HL-60 (cell line): ENCODE measurements around the gene PLA2R1.

ENCODE experiments used
- DNase-seq, 2 experiments: peaks; one replicate each; pipeline ENCODE4 v3.0.0-alpha.2; 2010 to 2020; ENCODE audit warnings: low read depth in 1 of 2, low spot score in 1 of 2
- H3K27ac ChIP-seq: fragments of 250-450 bp; sonication (Bioruptor Pico); replicated peaks from 2 replicates; pipeline ENCODE4 v1.5.1; 2020; ENCODE audit warnings: mild to moderate bottlenecking, moderate library complexity
- H3K27me3 ChIP-seq: fragments of 250-450 bp; sonication (Bioruptor Pico); 2 replicates; pipeline ENCODE4 v1.5.1; 2021; ENCODE audit warnings: mild to moderate bottlenecking, moderate library complexity; ENCODE audit not compliant: insufficient read depth, poor library complexity, severe bottlenecking
- H3K4me3 ChIP-seq: replicated peaks from 2 replicates; pipeline ENCODE4 v1.5.1; 2011; ENCODE audit warnings: mild to moderate bottlenecking, control low read depth, low read length; ENCODE audit not compliant: insufficient read depth
- GABPA ChIP-seq: IDR thresholded peaks from 2 replicates; pipeline ENCODE4 v1.6.1; 2012; ENCODE audit warnings: low read depth
- POLR2AphosphoS5 ChIP-seq: IDR thresholded peaks from 2 replicates; pipeline ENCODE4 v1.6.1; 2012; ENCODE audit warnings: low read depth
- SPI1 ChIP-seq: IDR thresholded peaks from 2 replicates; pipeline ENCODE4 v1.6.1; 2012; ENCODE audit warnings: low read depth, mild to moderate bottlenecking, borderline replicate concordance
- TF ChIP-seq, protein P1 (sequence below): IDR thresholded peaks from 2 replicates; pipeline ENCODE4 v1.6.1; 2012; ENCODE audit warnings: low read depth; ENCODE audit not compliant: insufficient replicate concordance
- TF ChIP-seq, protein P2 (sequence below): IDR thresholded peaks from one replicate; pipeline ENCODE4 v1.5.1; 2011; ENCODE audit warnings: low read length, control low read depth, inconsistent platforms; ENCODE audit not compliant: insufficient read depth

Gene PLA2R1

GRCh38 chr2:159933040-159933726 lies 129.2 kb downstream of the PLA2R1 start:
- no peak for DNase-seq
- no peak for TF ChIP-seq GABPA

GRCh38 chr2:159926695-159927094 lies 135.7 kb downstream of the PLA2R1 start:
- TF ChIP-seq SPI1 (no peak), GABPA (no peak), POLR2AphosphoS5 (no peak)
- TF ChIP-seq, protein P1, sequence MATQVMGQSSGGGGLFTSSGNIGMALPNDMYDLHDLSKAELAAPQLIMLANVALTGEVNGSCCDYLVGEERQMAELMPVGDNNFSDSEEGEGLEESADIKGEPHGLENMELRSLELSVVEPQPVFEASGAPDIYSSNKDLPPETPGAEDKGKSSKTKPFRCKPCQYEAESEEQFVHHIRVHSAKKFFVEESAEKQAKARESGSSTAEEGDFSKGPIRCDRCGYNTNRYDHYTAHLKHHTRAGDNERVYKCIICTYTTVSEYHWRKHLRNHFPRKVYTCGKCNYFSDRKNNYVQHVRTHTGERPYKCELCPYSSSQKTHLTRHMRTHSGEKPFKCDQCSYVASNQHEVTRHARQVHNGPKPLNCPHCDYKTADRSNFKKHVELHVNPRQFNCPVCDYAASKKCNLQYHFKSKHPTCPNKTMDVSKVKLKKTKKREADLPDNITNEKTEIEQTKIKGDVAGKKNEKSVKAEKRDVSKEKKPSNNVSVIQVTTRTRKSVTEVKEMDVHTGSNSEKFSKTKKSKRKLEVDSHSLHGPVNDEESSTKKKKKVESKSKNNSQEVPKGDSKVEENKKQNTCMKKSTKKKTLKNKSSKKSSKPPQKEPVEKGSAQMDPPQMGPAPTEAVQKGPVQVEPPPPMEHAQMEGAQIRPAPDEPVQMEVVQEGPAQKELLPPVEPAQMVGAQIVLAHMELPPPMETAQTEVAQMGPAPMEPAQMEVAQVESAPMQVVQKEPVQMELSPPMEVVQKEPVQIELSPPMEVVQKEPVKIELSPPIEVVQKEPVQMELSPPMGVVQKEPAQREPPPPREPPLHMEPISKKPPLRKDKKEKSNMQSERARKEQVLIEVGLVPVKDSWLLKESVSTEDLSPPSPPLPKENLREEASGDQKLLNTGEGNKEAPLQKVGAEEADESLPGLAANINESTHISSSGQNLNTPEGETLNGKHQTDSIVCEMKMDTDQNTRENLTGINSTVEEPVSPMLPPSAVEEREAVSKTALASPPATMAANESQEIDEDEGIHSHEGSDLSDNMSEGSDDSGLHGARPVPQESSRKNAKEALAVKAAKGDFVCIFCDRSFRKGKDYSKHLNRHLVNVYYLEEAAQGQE = no peak
- TF ChIP-seq, protein P2, sequence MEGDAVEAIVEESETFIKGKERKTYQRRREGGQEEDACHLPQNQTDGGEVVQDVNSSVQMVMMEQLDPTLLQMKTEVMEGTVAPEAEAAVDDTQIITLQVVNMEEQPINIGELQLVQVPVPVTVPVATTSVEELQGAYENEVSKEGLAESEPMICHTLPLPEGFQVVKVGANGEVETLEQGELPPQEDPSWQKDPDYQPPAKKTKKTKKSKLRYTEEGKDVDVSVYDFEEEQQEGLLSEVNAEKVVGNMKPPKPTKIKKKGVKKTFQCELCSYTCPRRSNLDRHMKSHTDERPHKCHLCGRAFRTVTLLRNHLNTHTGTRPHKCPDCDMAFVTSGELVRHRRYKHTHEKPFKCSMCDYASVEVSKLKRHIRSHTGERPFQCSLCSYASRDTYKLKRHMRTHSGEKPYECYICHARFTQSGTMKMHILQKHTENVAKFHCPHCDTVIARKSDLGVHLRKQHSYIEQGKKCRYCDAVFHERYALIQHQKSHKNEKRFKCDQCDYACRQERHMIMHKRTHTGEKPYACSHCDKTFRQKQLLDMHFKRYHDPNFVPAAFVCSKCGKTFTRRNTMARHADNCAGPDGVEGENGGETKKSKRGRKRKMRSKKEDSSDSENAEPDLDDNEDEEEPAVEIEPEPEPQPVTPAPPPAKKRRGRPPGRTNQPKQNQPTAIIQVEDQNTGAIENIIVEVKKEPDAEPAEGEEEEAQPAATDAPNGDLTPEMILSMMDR = no peak
- Histone ChIP-seq H3K27ac (no peak overlapping the region), H3K27me3 (no peaks in the 10 kb centered on the region), H3K4me3 (no peak overlapping the region)
- no peak for DNase-seq

More at GRCh38 chr2:159933040-159933726, 129.2 kb downstream of the PLA2R1 start:
- Histone ChIP-seq H3K27me3 (no peaks in the 10 kb centered on the region), H3K27ac (peak overlapping the region; percentile 88), H3K4me3 (no peak overlapping the region)

DNA sequence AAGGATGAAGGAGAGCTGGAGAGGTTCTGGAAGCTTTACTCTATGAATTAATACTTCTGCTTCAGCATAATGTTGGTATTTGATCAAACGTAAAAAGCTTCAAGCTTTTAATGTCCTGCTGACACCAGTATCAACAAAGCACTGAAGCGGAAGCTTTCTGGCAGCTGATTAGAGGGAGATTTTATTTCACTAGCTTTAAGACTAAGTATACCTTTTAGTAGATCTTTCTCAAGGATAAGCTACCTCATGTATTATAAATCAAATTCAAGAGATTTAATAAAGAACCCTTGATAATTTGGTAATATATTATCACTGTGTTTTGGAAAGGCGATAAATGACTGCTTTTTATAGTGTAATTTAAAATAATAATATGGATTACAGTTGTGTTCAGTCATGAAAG lies 136.4 kb downstream of the PLA2R1 start:
- TF ChIP-seq, protein P2 = no peak
- no peak for TF ChIP-seq SPI1
- no peak for TF ChIP-seq POLR2AphosphoS5
- TF ChIP-seq, protein P1 = no peak
- TF ChIP-seq GABPA = no peak
- Histone ChIP-seq H3K27me3 (no peaks in the 10 kb centered on the region), H3K4me3 (no peak overlapping the region), H3K27ac (no peak overlapping the region)
- no peak for DNase-seq

DNA sequence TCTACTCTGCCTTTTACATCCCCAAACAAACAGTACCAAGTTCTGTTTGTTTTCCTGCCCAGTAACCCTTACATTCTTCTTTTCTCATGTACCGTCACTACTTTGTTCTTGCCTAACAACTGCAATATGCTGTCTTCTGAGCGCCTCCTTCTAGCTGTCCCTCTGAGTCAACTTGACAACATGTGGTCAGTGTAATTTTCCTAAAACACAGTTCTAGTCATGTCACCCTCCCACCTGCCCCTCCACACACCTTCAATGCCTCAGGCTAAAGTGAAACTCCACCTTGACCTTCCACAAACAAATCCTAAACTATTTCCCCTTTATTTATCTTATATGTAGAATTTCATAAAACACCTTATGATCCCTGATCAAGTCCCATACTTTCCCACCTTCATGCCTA lies 139.9 kb downstream of the PLA2R1 start:
- no peak overlapping the region for H3K4me3 ChIP-seq
- no peaks in the 10 kb centered on the region for H3K27me3 ChIP-seq
- no peak overlapping the region for H3K27ac ChIP-seq
- TF ChIP-seq POLR2AphosphoS5 (no peak), GABPA (no peak), SPI1 (no peak)
- TF ChIP-seq, protein P1 = no peak
- TF ChIP-seq, protein P2 = no peak
- no peak for DNase-seq
